Stimulated activated CD8-positive, alpha-beta memory T cell treated with anti-CD3 and anti-CD28 coated beads, Interleukin-15, amount 100 ng/mL, for 48 hours (primary cell): ENCODE data around the gene GDPD2.

Experiments used
- DNase-seq, 2 donors: peaks; one replicate each; pipeline ENCODE4 v3.0.0-alpha.2; 2020; ENCODE audit warnings: low read depth in 2 of 2

The GDPD2 gene

GRCh38 chrX:70476166-70476933, 53.2 kb downstream of the GDPD2 start:
- DNase-seq, result no peak

- DNase-seq, result no peak
These were observed 54.0 kb downstream of the GDPD2 start for GRCh38 chrX:70476934-70477733.

GRCh38 chrX:70477734-70478075, 54.6 kb downstream of the GDPD2 start:
- no peak for DNase-seq

GRCh38 chrX:70478526-70479245, 55.6 kb downstream of the GDPD2 start:
- no peak for DNase-seq

GRCh38 chrX:70479247-70479921, 56.3 kb downstream of the GDPD2 start:
- no peak for DNase-seq

- no peak for DNase-seq
These were observed 57.0 kb downstream of the GDPD2 start for GRCh38 chrX:70479922-70480659.

GRCh38 chrX:70480660-70481018, 57.5 kb downstream of the GDPD2 start:
- DNase-seq, result no peak

GRCh38 chrX:70481471-70482270, 58.6 kb downstream of the GDPD2 start:
- DNase-seq, result no peak

GRCh38 chrX:70482300-70482699, 59.2 kb downstream of the GDPD2 start:
- no peak for DNase-seq
